ENCODE data around the gene CAB39L. TPM values are rescaled to one million over a fixed set of nuclear protein-coding genes. Genes with fewer than 3 reads are reported as not detected.

Gene CAB39L
- total and polyA plus RNA-seq, 10 donors, result 1.6 to 7.5 (median 5.9) TPM

DNA sequence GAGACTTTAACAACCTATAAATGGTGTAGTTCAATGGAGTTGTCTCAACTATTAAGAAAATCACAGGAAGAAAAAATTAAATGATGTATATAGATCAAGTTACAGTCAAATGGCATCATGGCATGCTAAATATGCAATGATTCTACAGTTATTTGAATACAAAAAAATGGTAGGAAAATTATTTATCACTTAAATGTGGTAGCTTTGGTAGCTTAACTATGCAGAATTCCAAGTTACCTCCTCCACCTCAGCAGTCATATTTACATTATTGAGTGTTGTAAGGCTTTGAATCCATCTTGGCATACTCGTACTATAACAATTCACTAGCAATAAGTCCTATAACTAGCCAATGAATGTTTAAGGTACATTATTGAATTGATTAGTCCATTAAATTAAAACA, 36.8 kb downstream of the CAB39L start:
- no peak overlapping the region for H3K27ac ChIP-seq
- H3K4me3 ChIP-seq, result no peak overlapping the region
- intact Hi-C loops (cut with DNase I; ENCODE audit: low total_unique reads), result no loop called here
- H3K36me3 ChIP-seq, result peaks cover 0 to 5% (median 0%) of the 10 kb centered on the region in 6 donors
- TF ChIP-seq, protein P1, sequence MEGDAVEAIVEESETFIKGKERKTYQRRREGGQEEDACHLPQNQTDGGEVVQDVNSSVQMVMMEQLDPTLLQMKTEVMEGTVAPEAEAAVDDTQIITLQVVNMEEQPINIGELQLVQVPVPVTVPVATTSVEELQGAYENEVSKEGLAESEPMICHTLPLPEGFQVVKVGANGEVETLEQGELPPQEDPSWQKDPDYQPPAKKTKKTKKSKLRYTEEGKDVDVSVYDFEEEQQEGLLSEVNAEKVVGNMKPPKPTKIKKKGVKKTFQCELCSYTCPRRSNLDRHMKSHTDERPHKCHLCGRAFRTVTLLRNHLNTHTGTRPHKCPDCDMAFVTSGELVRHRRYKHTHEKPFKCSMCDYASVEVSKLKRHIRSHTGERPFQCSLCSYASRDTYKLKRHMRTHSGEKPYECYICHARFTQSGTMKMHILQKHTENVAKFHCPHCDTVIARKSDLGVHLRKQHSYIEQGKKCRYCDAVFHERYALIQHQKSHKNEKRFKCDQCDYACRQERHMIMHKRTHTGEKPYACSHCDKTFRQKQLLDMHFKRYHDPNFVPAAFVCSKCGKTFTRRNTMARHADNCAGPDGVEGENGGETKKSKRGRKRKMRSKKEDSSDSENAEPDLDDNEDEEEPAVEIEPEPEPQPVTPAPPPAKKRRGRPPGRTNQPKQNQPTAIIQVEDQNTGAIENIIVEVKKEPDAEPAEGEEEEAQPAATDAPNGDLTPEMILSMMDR (IDR thresholded peaks at IDR 0.05 in 8 of 11, conservative IDR thresholded peaks at IDR 0.05 in 3 of 11), result no peak
- TF ChIP-seq POLR2A (IDR thresholded peaks at IDR 0.05) (no peak), POLR2AphosphoS5 (IDR thresholded peaks at IDR 0.05) (no peak)
- no peaks in the 10 kb centered on the region for H3K27me3 ChIP-seq (replicated peaks in 1 of 7)
- no peak for DNase-seq
- no peaks in the 10 kb centered on the region for H3K4me1 ChIP-seq
- peaks cover 3 to 31% (median 21%) of the 10 kb centered on the region in 8 donors for H3K9me3 ChIP-seq
- WGBS, 5 donors, result 92 to 100% (median 95%) methylated on average over 1 of the region's 1 CpG

DNA sequence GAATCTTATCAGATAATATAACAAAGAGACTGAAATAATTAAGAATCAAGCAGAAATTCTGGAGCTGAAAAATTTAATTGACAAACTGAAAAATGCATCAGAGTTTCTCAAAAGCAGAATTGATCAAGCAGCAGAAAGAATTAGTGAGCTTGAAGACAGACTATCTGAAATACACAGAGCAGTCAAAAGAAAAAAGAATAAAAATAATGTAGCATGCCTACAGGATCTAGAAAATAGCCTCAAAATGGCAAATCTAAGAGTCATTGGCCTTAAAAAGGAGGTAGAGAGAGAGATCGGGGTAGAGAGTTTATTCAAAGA, 39.2 kb downstream of the CAB39L start:
- TF ChIP-seq, protein P1 (IDR thresholded peaks at IDR 0.05 in 8 of 11, conservative IDR thresholded peaks at IDR 0.05 in 3 of 11), result no peak
- TF ChIP-seq POLR2AphosphoS5 (IDR thresholded peaks at IDR 0.05) (no peak), POLR2A (IDR thresholded peaks at IDR 0.05) (no peak)
- H3K27ac ChIP-seq, result no peak overlapping the region
- no peaks in the 10 kb centered on the region for H3K27me3 ChIP-seq (replicated peaks in 1 of 7)
- peaks cover 3 to 31% (median 21%) of the 10 kb centered on the region in 8 donors for H3K9me3 ChIP-seq
- peaks cover 0 to 8% (median 0%) of the 10 kb centered on the region in 6 donors for H3K4me1 ChIP-seq
- H3K36me3 ChIP-seq, result peaks cover 0 to 5% (median 0%) of the 10 kb centered on the region in 6 donors
- intact Hi-C loops (cut with DNase I; ENCODE audit: low total_unique reads), result no loop called here
- DNase-seq, result no peak
- 47 to 97% (median 77%) methylated on average over 1 of the region's 1 CpG for WGBS, 5 donors
- no peak overlapping the region for H3K4me3 ChIP-seq

DNA sequence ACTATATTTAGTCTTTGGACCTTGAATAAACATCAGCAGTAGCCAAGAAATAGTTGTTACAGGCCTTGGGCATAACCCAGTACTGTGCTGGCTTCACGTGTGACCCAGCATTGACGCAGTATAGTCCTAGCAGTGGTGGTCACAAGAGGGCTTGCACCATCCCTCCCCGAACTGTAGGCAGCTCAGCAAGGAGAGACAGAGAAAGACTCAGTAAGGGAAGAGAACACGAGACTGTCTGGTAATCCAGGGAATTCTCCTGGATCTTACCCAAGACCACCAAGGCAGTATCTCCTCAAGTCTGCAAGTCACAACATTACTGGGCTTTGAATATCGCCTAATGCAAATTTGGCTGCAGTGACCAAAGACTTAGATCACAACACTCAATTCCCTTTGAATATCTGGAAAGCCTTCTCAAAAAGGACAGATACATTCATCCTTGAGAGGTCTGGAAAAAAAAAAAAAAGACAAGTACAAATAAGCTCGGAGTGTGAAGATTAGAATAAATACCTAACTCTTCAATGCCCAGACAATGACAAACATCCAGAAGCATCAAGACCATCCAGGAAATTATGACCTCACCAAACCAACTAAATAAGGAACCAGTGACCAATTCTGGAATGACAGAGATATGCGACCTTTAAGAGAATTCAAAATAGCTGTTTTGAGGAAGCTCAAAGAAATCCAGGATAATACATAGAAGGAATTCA, 39.7 kb downstream of the CAB39L start:
- H3K27ac ChIP-seq, result no peak overlapping the region
- intact Hi-C loops (cut with DNase I; ENCODE audit: low total_unique reads), result no loop called here
- TF ChIP-seq POLR2A (IDR thresholded peaks at IDR 0.05) (no peak), POLR2AphosphoS5 (IDR thresholded peaks at IDR 0.05) (no peak)
- TF ChIP-seq, protein P1 (IDR thresholded peaks at IDR 0.05 in 8 of 11, conservative IDR thresholded peaks at IDR 0.05 in 3 of 11), result no peak
- peaks cover 3 to 31% (median 21%) of the 10 kb centered on the region in 8 donors for H3K9me3 ChIP-seq
- H3K36me3 ChIP-seq, result peaks cover 0 to 5% (median 0%) of the 10 kb centered on the region in 6 donors
- H3K4me3 ChIP-seq, result no peak overlapping the region
- 89 to 94% (median 91%) methylated on average over 7 of the region's 7 CpGs for WGBS, 5 donors
- no peaks in the 10 kb centered on the region for H3K27me3 ChIP-seq (replicated peaks in 1 of 7)
- DNase-seq, result no peak
- H3K4me1 ChIP-seq, result peaks cover 0 to 8% (median 0%) of the 10 kb centered on the region in 6 donors

DNA sequence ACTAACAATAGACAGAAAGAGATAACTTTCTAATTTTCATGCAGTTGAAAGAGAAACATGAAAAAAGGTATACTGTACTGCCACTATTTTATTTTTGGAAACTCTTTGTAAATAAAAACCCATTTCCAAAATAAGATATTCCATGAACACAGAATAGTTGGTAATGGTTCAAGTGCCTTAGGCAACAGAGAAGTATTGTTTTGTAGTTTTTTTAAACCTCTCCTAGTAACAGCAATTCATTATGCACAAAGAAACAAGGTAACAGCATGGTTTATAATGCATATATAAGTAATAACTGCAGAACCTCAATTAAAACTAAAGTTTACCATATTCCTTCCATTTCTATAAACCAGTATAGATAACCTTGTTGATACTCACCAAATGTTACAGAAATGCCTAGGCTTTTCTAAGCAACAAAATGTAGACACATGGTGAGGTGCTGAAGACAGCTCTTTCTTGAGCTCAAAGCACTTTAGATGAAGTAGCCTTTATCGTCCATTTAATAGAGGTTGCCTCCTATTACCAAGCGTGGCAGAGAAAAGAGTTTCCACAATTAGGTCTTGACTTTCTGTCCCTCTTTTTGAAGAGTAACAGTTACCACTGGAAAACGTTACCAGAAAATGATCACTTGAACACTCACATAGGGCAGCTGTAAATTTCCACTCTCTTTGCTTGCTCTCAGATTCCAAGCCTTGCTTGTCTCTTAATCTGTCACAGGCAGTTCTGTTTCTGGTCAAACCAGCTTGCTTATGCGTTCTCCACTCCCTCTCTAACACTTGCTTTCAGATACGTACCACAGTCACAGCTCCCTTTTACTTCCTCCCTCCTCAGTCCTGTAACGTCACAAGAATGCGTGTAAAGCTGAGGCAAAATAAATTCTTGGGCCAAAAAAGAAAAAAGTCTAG, 42.9 kb downstream of the CAB39L start:
- Histone ChIP-seq H3K27ac (peak overlapping the region in 6 of 8 donors; percentile 5 to 66 (median 52)), H3K9me3 (peaks cover 3 to 27% (median 21%) of the 10 kb centered on the region in 8 donors), H3K27me3 (replicated peaks in 1 of 7) (no peaks in the 10 kb centered on the region), H3K4me1 (peaks cover 0 to 8% (median 0%) of the 10 kb centered on the region in 6 donors), H3K4me3 (peak overlapping the region in 2 of 8 donors; percentile 10 to 24), H3K36me3 (peaks cover 0 to 5% (median 0%) of the 10 kb centered on the region in 6 donors)
- DNase-seq, result no peak
- TF ChIP-seq, protein P1 (IDR thresholded peaks at IDR 0.05 in 8 of 11, conservative IDR thresholded peaks at IDR 0.05 in 3 of 11), result no peak
- TF ChIP-seq POLR2AphosphoS5 (IDR thresholded peaks at IDR 0.05), result no peak
- no peak for TF ChIP-seq POLR2A (IDR thresholded peaks at IDR 0.05)
- WGBS, 5 donors, result 18 to 28% (median 27%) methylated on average over 7 of the region's 7 CpGs
- intact Hi-C loops (cut with DNase I; ENCODE audit: low total_unique reads), result no loop called here
